Lower lobe of right lung (tissue), 2 donors: Measurements from ENCODE around the gene SCGB1C2. TPM values are rescaled to one million over a fixed set of nuclear protein-coding genes. Genes with fewer than 3 reads are reported as not detected.
A peak's percentile ranks its signal among the peaks of the same experiment; 100 is the strongest.
"Not testable (repeated sequence)": the region's sequence is repeated elsewhere in the genome, so short reads cannot be mapped to it uniquely, and the experiment has no call there.

ENCODE experiments used
- ATAC-seq, 2 donors: fragments of 200-7000 bp; cut with Tn5 transposase; one replicate each; pipeline ENCODE4 v1.9.1; 2020 to 2022; ENCODE audit warnings: mild to moderate bottlenecking in 2 of 2, moderate library complexity in 2 of 2
- DNase-seq: peaks from one replicate; pipeline ENCODE4 v3.0.0-alpha.2; 2020
- H3K27ac ChIP-seq: fragments of 200-600 bp; one replicate; pipeline ENCODE4 v1.8.0; 2022
- H3K27me3 ChIP-seq: fragments of 200-600 bp; one replicate; pipeline ENCODE4 v1.8.0; 2022; ENCODE audit warnings: low read depth
- H3K36me3 ChIP-seq: fragments of 200-600 bp; one replicate; pipeline ENCODE4 v1.8.0; 2022; ENCODE audit warnings: mild to moderate bottlenecking
- H3K4me1 ChIP-seq: fragments of 200-600 bp; one replicate; pipeline ENCODE4 v1.8.0; 2022
- H3K4me3 ChIP-seq: fragments of 200-600 bp; one replicate; pipeline ENCODE4 v1.8.0; 2022; ENCODE audit warnings: mild to moderate bottlenecking
- H3K9me3 ChIP-seq: fragments of 200-600 bp; one replicate; pipeline ENCODE4 v1.8.0; 2022
- CTCF ChIP-seq: fragments of 200-600 bp; IDR thresholded peaks from one replicate; pipeline ENCODE4 v1.8.0; 2022; ENCODE audit warnings: antibody characterized with exemption, mild to moderate bottlenecking
- intact Hi-C: fragments of 100-400 bp; cut with DNase I; formaldehyde crosslinking; loops from one replicate; pipeline ENCODE4 v1.11.0; 2022
- long read RNA-seq: library from polyadenylated mRNA; unstranded; transcript quantifications from one replicate; pipeline ENCODE4 v2.0.0, GENCODE V29; 2021
- total RNA-seq: library from RNA; stranded (reverse); fragmentation: NEBNext Ultra II Directional; extraction: Animal tissue kit (Norgen Biotek cat#: 25700); gene quantifications from one replicate; pipeline ENCODE4 v1.2.1, GENCODE V29; 2021
- donor health status: DM: no; HTN: yes; CAD: no; lungs with severe emphysema.

SCGB1C2 gene
- not detected for total RNA-seq
- long read RNA-seq: 0 reads

GRCh38 chr17:137166-137807 lies at the start of gene SCGB1C2:
Gene SCGB1C2 (plus strand): TSS chr17:137569. CDS start chr17:137591, 22 bp downstream.
- intact Hi-C loops, H3K36me3 ChIP-seq, H3K4me1 ChIP-seq, DNase-seq, H3K27me3 ChIP-seq, H3K9me3 ChIP-seq, H3K4me3 ChIP-seq, H3K27ac ChIP-seq: not testable (repeated sequence)
- peak in 1 of 2 donors; percentile 2 for ATAC-seq

GRCh38 chr17:113111-113510 lies 24.3 kb upstream of the SCGB1C2 start:
- not testable (repeated sequence) for DNase-seq, H3K36me3 ChIP-seq

GRCh38 chr17:118339-118917 lies 18.9 kb upstream of the SCGB1C2 start:
- ATAC-seq, H3K36me3 ChIP-seq, H3K9me3 ChIP-seq, H3K4me3 ChIP-seq, H3K4me1 ChIP-seq, intact Hi-C loops, H3K27me3 ChIP-seq, DNase-seq, H3K27ac ChIP-seq: not testable (repeated sequence)
- peak; percentile 29 for TF ChIP-seq CTCF

More at GRCh38 chr17:113111-113510, 24.3 kb upstream of the SCGB1C2 start:
- H3K27me3 ChIP-seq, intact Hi-C loops, ATAC-seq, H3K4me1 ChIP-seq, H3K27ac ChIP-seq, H3K9me3 ChIP-seq, H3K4me3 ChIP-seq: not testable (repeated sequence)

GRCh38 chr17:133932-134331 lies 3.4 kb upstream of the SCGB1C2 start:
- DNase-seq: peak; percentile 23
- H3K4me1 ChIP-seq, intact Hi-C loops, H3K27ac ChIP-seq, H3K27me3 ChIP-seq, H3K36me3 ChIP-seq, H3K4me3 ChIP-seq, H3K9me3 ChIP-seq: not testable (repeated sequence)
- peak; percentile 3 to 9 for ATAC-seq

- H3K36me3 ChIP-seq, H3K27ac ChIP-seq, intact Hi-C loops, H3K4me3 ChIP-seq, H3K9me3 ChIP-seq, H3K4me1 ChIP-seq, H3K27me3 ChIP-seq: not testable (repeated sequence)
- DNase-seq: peak; percentile 63
- peak; percentile 34 for TF ChIP-seq CTCF
- peak; percentile 85 to 90 for ATAC-seq
Observed at GRCh38 chr17:134332-134785, 3.0 kb upstream of the SCGB1C2 start.

- H3K27me3 ChIP-seq, intact Hi-C loops, H3K4me1 ChIP-seq, ATAC-seq, H3K27ac ChIP-seq, H3K4me3 ChIP-seq, H3K9me3 ChIP-seq, H3K36me3 ChIP-seq: not testable (repeated sequence)
- peak; percentile 17 for DNase-seq
Observed at GRCh38 chr17:135022-135421, 2.3 kb upstream of the SCGB1C2 start.

GRCh38 chr17:135895-136294 lies 1.5 kb upstream of the SCGB1C2 start:
- H3K27me3 ChIP-seq, ATAC-seq, H3K9me3 ChIP-seq, H3K36me3 ChIP-seq, H3K4me1 ChIP-seq, H3K4me3 ChIP-seq, DNase-seq, intact Hi-C loops, H3K27ac ChIP-seq: not testable (repeated sequence)

GRCh38 chr17:136531-136930 lies 838 bp upstream of the SCGB1C2 start:
- peak; percentile 80 for DNase-seq
- peak; percentile 51 for TF ChIP-seq CTCF
- H3K4me3 ChIP-seq, H3K4me1 ChIP-seq, H3K9me3 ChIP-seq, H3K27ac ChIP-seq, H3K36me3 ChIP-seq, intact Hi-C loops, H3K27me3 ChIP-seq: not testable (repeated sequence)
- peak; percentile 91 to 94 for ATAC-seq

GRCh38 chr17:139401-140205 lies 2.2 kb downstream of the SCGB1C2 start:
- ATAC-seq (peak in 1 of 2 donors; percentile 12), DNase-seq (peak; percentile 34)
- H3K27ac ChIP-seq, intact Hi-C loops, H3K4me1 ChIP-seq, H3K4me3 ChIP-seq, H3K36me3 ChIP-seq, H3K27me3 ChIP-seq, H3K9me3 ChIP-seq: not testable (repeated sequence)
